Gastrocnemius medialis (tissue), 4 donors: ENCODE results near the gene PIR. TPM values are rescaled to one million over a fixed set of nuclear protein-coding genes. Genes with fewer than 3 reads are reported as not detected.

ENCODE experiments used
- ATAC-seq, 2 donors: fragments of 150-250 bp; one replicate each; pipeline ENCODE4 v1.9.1; 2016
- DNase-seq, 2 donors: peaks; one replicate each; pipeline ENCODE4 v3.0.0-alpha.2; 2019
- H3K27ac ChIP-seq, 4 donors: fragments of 200-600 bp; sonication (generic); 1 replicate in 1 of 4; 2 replicates in 3 of 4; pipeline ENCODE4 v1.5.1; 2016 to 2018; ENCODE audit warnings: mild to moderate bottlenecking in 2 of 4, moderate library complexity in 1 of 4
- H3K27me3 ChIP-seq, 3 donors: fragments of 200-600 bp; sonication (generic) in 2 of 3; 1 replicate in 1 of 3; 2 replicates in 2 of 3; pipeline versions ENCODE4 v1.5.1 to v1.6.0; 2016 to 2019; ENCODE audit warnings: mild to moderate bottlenecking in 1 of 3, moderate library complexity in 1 of 3
- H3K36me3 ChIP-seq, 2 donors: fragments of 200-600 bp; sonication (generic) in 1 of 2; one replicate each; pipeline ENCODE4 v1.5.1; 2017 to 2018
- H3K4me1 ChIP-seq, 2 donors: fragments of 200-600 bp; sonication (generic) in 1 of 2; one replicate each; pipeline ENCODE4 v1.5.1; 2016 to 2017; ENCODE audit warnings: mild to moderate bottlenecking in 2 of 2
- H3K4me3 ChIP-seq, 4 donors: fragments of 200-600 bp; sonication (generic) in 3 of 4; 1 replicate in 1 of 4; 2 replicates in 3 of 4; pipeline ENCODE4 v1.5.1; 2016 to 2019; ENCODE audit warnings: mild to moderate bottlenecking in 2 of 4
- H3K9me3 ChIP-seq, 3 donors: fragments of 200-600 bp; sonication (generic) in 2 of 3; 1 replicate in 1 of 3; 2 replicates in 2 of 3; pipeline ENCODE4 v1.5.1; 2016 to 2019
- POLR2A ChIP-seq, 2 donors: fragments of 450-650 bp; IDR thresholded peaks; one replicate each; pipeline ENCODE4 v1.6.1; 2017; ENCODE audit warnings: antibody characterized with exemption in 2 of 2, mild to moderate bottlenecking in 2 of 2, moderate library complexity in 2 of 2
- in situ Hi-C, 4 donors: fragments of 200-750 bp; cut with MboI; loops; one replicate each; pipeline versions ENCODE4 v1.15.0 to v1.8.0; 2017; ENCODE audit warnings: low sequenced_read_pairs in 4 of 4
- intact Hi-C: fragments of 100-400 bp; cut with DNase I; formaldehyde crosslinking; loops from one replicate; pipeline ENCODE4 v1.15.1; 2023; ENCODE audit warnings: low total_unique reads
- total RNA-seq, 4 donors: library from RNA; depleted of rRNA; stranded (reverse); fragments of >200 nt; gene quantifications; one replicate each; pipeline versions ENCODE4 v1.1.0 to v1.2.3, GENCODE V29; 2016
- TF ChIP-seq, protein P1 (sequence below), 5 experiments: fragments of 450-650 bp in 3 of 5; fragments of 200-600 bp in 2 of 5; sonication (generic) in 2 of 5; IDR thresholded peaks in 4 of 5; conservative IDR thresholded peaks in 1 of 5; 1 replicate in 4 of 5; 2 replicates in 1 of 5; pipeline ENCODE4 v1.5.1; 2016 to 2019; ENCODE audit warnings: antibody characterized with exemption in 5 of 5, mild to moderate bottlenecking in 3 of 5, moderate library complexity in 3 of 5

PIR gene
- total RNA-seq, 4 donors from 2014 or later: 9.4 to 20.2 (median 14.2) TPM

- peak in 1 of 2 donors; percentile 37 for DNase-seq
- Histone ChIP-seq H3K9me3 (no peaks in the 10 kb centered on the region), H3K36me3 (peaks cover 0 to 17% of the 10 kb centered on the region in 2 donors), H3K4me1 (peaks cover 0 to 4% of the 10 kb centered on the region in 2 donors), H3K4me3 (no peak overlapping the region), H3K27me3 (no peaks in the 10 kb centered on the region), H3K27ac (no peak overlapping the region)
- in situ Hi-C loops (no loop called here), intact Hi-C loops (no loop called here)
- no peak for ATAC-seq
- no peak for TF ChIP-seq POLR2A (IDR thresholded peaks at IDR 0.05)
- TF ChIP-seq, protein P1, sequence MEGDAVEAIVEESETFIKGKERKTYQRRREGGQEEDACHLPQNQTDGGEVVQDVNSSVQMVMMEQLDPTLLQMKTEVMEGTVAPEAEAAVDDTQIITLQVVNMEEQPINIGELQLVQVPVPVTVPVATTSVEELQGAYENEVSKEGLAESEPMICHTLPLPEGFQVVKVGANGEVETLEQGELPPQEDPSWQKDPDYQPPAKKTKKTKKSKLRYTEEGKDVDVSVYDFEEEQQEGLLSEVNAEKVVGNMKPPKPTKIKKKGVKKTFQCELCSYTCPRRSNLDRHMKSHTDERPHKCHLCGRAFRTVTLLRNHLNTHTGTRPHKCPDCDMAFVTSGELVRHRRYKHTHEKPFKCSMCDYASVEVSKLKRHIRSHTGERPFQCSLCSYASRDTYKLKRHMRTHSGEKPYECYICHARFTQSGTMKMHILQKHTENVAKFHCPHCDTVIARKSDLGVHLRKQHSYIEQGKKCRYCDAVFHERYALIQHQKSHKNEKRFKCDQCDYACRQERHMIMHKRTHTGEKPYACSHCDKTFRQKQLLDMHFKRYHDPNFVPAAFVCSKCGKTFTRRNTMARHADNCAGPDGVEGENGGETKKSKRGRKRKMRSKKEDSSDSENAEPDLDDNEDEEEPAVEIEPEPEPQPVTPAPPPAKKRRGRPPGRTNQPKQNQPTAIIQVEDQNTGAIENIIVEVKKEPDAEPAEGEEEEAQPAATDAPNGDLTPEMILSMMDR (IDR thresholded peaks at IDR 0.05 in 4 of 5, conservative IDR thresholded peaks at IDR 0.05 in 1 of 5): no peak
Observed at GRCh38 chrX:15451913-15452312, 41.2 kb downstream of the PIR start.

GRCh38 chrX:15448010-15448639 is 45.0 kb downstream of the PIR start:
- Histone ChIP-seq H3K27me3 (no peaks in the 10 kb centered on the region), H3K4me3 (no peak overlapping the region), H3K9me3 (no peaks in the 10 kb centered on the region), H3K36me3 (peaks cover 0 to 5% of the 10 kb centered on the region in 2 donors), H3K4me1 (peaks cover 0 to 4% of the 10 kb centered on the region in 2 donors), H3K27ac (no peak overlapping the region)
- DNase-seq (no peak), ATAC-seq (no peak)
- no peak for TF ChIP-seq POLR2A (IDR thresholded peaks at IDR 0.05)
- TF ChIP-seq, protein P1 (IDR thresholded peaks at IDR 0.05 in 4 of 5, conservative IDR thresholded peaks at IDR 0.05 in 1 of 5): no peak
- intact Hi-C loops: no loop called here
- in situ Hi-C loops: no loop called here

DNA sequence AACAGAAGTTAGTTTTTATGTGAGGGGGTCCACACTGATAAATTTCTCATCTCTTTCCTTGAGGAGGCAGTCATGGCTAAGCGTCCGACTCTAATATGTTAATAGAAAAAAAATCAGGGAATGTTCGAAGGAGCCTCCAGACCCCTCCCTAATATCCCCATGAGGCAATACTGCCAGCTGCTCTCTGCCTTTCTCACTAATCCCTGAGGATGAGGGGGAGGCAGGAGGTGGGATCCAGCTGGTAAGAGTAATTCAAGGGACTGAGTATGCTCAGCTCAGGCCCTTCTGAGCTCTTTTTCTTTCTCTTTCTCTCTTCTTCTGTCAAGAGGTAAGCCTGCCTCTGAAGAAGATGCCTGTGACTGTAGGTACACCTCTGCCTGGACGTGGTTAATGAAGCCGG is 51.7 kb downstream of the PIR start:
- ATAC-seq (no peak), DNase-seq (no peak)
- no peak overlapping the region for H3K4me3 ChIP-seq
- in situ Hi-C loops (no loop called here), intact Hi-C loops (no loop called here)
- H3K27me3 ChIP-seq: no peaks in the 10 kb centered on the region
- H3K9me3 ChIP-seq: no peaks in the 10 kb centered on the region
- H3K36me3 ChIP-seq: no peaks in the 10 kb centered on the region
- no peak overlapping the region for H3K27ac ChIP-seq
- H3K4me1 ChIP-seq: peaks cover 0 to 6% of the 10 kb centered on the region in 2 donors
- TF ChIP-seq POLR2A (IDR thresholded peaks at IDR 0.05): no peak
- TF ChIP-seq, protein P1 (IDR thresholded peaks at IDR 0.05 in 4 of 5, conservative IDR thresholded peaks at IDR 0.05 in 1 of 5): no peak

DNA sequence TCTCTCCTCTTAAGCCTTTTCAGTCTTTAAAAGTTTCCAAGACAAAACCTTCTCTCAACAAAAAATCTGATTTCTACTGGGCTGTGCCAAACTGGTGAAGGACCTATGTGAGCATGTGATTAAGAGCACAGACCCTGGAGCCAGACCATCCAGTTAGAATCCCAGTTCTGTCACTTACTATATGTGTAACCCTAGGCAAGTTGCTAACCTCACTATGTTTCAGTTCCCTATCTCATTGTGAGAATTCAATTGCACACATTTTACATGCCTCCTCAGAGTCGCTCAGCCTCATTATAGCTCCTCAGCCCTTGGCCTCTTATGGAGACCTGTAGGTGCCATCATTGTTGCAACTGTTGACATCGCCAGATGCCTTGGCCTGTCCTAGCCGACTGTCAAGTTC is 54.8 kb downstream of the PIR start:
- Histone ChIP-seq H3K27me3 (no peaks in the 10 kb centered on the region), H3K9me3 (no peaks in the 10 kb centered on the region), H3K4me1 (peaks cover 0 to 6% of the 10 kb centered on the region in 2 donors), H3K27ac (no peak overlapping the region), H3K36me3 (no peaks in the 10 kb centered on the region), H3K4me3 (no peak overlapping the region)
- no peak for DNase-seq
- intact Hi-C loops: no loop called here
- no peak for ATAC-seq
- no peak for TF ChIP-seq POLR2A (IDR thresholded peaks at IDR 0.05)
- TF ChIP-seq, protein P1 (IDR thresholded peaks at IDR 0.05 in 4 of 5, conservative IDR thresholded peaks at IDR 0.05 in 1 of 5): no peak
- in situ Hi-C loops: no loop called here

DNA sequence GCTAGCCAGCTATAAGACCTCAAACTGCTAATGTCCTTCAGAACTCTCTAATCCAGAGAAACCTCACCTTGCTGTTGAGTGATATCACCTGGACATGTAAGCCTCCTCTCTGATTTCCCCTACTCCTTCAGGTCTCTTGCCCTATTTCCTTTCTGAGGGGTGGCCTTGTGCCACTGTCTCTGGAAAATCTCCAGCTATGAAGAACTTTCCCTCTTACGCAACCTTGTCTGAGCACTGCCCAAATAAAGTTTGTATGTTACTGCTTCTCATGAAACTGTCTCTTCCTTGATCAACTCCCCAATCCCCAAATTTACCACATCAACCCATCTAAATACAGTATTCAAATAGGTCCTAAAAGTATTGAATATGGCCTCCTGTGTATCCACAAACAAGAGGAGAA is 55.4 kb downstream of the PIR start:
- no peak overlapping the region for H3K4me3 ChIP-seq

More for the DNA sequence above, 55.4 kb downstream of the PIR start:
- H3K4me1 ChIP-seq: peaks cover 0 to 6% of the 10 kb centered on the region in 2 donors
- H3K27ac ChIP-seq: no peak overlapping the region
- in situ Hi-C loops (no loop called here), intact Hi-C loops (no loop called here)
- TF ChIP-seq POLR2A (IDR thresholded peaks at IDR 0.05): no peak
- TF ChIP-seq, protein P1 (IDR thresholded peaks at IDR 0.05 in 4 of 5, conservative IDR thresholded peaks at IDR 0.05 in 1 of 5): no peak
- DNase-seq: peak in 1 of 2 donors; percentile 16
- H3K27me3 ChIP-seq: no peaks in the 10 kb centered on the region
- peak in 1 of 2 donors; percentile 41 for ATAC-seq
- no peaks in the 10 kb centered on the region for H3K36me3 ChIP-seq
- H3K9me3 ChIP-seq: no peaks in the 10 kb centered on the region
